IPS-11a (cell line): ENCODE results near the gene IFI27L2.

ENCODE experiments used
- H3K4me3 ChIP-seq: one replicate; pipeline ENCODE4 v1.5.1; 2013; ENCODE audit warnings: low read depth, low read length, control low read depth

Gene IFI27L2

GRCh38 chr14:94103554-94104150, 25.8 kb downstream of the IFI27L2 start:
- no peak overlapping the region for H3K4me3 ChIP-seq

DNA sequence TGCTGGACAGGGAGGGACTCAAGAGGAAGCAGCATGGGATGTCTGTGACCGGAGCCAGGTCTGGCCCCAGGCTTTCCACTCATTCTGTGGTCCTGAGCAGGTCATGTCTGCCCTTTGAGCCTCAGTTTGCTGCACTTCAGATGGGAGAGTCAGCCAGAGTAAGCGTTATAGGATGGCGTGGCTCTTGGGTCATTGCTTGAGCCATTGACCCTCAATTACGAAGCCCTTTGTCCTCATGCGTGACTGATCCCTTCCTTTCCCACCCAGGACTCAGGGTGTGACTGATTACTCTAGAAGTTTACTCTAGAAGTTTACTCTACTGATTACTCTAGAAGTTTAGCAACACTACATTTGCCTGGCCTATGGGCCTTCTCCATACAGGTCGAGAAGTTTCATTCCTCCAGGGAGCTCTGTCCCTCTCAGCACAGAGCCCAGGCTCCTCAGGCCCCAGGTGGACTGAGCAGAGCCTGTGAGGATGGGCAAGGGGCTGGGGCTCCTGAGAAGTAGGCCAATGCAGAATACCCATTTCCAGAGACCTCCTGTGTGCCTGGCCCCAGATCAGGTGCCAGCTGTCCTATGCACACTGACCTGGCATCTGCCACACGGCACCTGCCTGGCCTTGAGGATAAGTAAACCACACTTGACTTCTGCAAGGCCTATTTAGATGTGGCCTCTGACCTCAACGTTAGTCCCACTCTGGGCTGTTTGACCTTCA, 26.5 kb downstream of the IFI27L2 start:
- H3K4me3 ChIP-seq = no peak overlapping the region

DNA sequence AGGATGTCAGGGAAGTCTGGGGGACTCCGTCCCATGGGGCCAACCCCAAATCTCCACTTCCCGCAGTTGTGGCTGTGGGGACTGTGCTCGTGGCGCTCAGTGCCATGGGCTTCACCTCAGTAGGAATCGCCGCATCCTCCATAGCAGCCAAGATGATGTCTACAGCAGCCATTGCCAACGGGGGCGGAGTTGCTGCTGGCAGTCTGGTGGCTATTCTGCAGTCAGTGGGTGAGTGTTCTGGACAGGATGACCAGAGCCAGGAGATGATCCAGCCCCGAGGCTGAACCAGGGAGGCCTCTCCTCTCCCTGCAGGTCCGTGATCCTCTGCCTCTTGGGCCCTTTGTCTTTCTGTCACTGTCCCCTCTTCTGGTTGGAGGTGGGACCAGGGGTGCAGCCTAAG, 27.7 kb downstream of the IFI27L2 start:
- no peak overlapping the region for H3K4me3 ChIP-seq

DNA sequence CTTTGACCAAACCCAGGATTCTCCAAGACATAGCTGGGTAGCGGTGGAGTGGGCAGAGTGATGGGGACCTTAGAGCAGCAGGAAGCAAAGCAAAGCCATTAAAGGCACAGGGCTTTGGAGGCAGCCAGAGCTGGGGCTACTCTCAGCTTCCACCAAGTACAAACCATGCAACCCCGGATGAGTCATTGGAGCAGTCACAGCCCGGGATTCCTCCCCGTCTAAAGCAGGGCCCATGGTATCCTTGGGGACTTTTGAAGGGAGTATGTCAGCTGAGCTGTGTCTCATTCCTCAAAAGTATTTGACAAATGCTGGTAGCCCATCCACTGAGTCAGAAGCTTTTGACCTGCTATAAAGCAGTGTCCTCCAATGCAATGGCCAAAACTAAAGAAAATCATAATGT, 28.6 kb downstream of the IFI27L2 start:
- no peak overlapping the region for H3K4me3 ChIP-seq

DNA sequence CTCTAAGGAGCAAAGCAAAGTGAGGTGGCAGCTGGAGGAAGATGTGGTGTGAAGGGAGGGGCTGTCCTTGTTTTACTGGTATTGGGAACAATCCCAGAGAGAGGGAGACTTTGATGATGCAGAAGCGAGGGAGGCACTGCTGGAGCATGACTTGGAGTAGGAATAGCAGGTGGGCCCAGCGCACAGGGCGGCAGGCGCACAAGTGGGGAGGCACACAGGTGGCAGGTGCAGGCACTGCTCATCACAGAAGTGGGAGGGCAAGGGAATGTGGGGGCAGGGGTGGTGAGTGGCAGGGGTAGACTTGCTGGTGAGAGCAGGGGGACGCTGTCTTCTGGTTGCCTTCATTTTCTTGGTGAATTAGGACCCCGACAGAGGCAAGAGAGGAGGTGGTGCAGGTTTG, 30.4 kb downstream of the IFI27L2 start:
- H3K4me3 ChIP-seq = no peak overlapping the region

DNA sequence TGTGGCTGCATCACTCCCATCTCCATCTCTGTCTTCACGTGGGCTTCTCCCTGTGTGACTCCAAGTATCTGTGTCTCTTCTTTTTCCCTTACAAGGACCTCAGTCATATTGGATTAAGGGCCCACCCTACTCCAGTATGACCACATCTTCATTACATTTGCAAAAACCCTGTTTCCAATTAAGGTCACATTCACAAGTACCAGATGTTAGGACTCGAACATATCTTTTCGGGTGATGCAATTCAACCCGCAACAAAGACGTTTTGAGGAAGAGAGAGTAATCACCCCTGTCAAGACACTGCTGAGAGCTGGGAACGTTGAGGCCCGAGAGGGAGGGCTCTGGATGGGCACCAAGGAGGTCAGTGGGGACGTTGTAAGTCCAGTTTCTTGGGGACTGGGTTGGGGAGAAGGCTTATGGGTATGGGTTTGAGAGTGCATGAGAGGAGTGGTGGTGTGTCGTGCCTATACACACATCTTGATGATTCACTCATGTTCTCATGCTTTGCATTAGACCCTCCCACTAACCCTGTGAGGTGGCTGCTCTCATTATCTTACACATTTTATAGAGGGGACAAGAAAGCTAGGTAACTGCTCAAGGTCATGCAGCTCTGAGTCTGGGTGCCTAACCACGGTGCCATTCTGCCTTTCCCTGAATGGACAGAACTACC, 30.9 kb downstream of the IFI27L2 start:
- no peak overlapping the region for H3K4me3 ChIP-seq

DNA sequence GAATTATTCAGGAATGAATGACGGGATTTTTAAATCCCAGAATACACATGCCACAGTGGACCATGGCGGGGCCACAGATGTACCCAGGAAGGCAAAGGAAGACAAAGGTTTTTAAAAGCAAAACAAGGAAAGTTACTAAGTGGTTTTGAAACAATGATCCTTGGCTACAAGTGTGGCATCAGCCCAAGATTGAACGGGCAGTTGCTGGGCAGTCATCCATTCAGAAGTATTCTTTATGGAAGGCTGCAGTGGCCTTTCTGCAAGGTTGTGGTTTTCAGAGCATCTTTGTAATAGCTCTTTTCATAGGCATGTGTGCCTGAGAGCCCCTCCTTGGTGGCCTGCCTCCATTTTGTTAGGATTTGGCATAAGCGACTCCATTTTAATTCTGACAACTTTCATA, 32.3 kb downstream of the IFI27L2 start:
- H3K4me3 ChIP-seq = no peak overlapping the region

DNA sequence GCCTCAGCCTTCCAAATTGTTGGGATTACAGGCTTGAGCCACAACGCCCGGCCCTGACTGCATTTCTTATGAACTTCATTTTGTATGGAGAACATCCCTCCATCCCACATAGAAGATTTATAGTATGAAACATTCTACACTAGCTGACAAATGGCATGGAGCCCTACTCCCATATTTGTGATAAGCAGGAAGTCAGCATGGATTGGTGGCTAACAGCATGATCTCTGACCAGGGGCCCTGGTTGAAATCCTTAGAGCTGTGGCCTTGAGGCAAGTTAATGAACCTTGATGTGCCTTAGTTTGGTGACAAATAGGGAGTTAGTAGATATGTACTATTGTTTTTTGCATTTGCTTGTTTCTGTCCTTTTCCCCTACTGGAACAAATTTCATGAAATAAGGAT, 36.0 kb downstream of the IFI27L2 start:
- H3K4me3 ChIP-seq = no peak overlapping the region

GRCh38 chr14:94089479-94089878, 39.9 kb downstream of the IFI27L2 start:
- no peak overlapping the region for H3K4me3 ChIP-seq

DNA sequence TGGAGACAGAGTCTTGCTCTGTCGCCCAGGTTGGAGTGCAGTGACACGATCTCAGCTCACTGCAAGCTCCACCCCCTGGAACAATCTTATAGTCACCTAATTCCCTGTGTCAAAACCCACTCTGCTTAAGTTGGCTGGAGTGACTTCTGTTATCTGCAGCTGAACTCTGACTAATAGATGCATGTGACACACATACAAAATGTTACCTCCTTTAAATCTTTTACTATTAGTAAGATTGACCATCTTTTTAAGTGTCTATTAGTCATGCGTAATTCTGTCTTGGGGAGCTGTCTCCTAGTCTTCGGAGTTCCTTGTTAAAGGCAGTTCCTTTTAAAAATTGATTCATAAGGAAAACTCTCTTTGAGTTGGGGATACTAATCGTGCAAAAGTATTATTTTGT, 40.9 kb downstream of the IFI27L2 start:
- H3K4me3 ChIP-seq = no peak overlapping the region

DNA sequence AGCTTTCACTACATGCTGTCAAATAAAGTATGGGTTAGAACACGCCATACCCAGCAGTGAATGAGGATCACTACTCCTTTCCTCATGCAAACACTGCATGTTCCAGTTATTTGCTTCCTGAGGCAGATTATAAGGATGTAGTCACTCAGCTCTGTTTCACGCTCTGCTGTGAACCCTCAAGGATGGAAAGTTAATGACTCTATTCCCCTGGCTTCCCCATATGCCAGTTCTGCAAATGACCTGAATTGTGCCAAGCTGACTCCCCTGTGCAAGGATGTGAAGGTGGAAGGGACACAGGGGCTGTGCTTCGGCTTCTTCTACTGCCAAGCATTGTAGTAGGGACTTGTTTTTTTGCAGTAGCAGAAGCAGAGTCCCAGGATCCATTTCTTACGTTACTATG, 41.5 kb downstream of the IFI27L2 start:
- H3K4me3 ChIP-seq = no peak overlapping the region

DNA sequence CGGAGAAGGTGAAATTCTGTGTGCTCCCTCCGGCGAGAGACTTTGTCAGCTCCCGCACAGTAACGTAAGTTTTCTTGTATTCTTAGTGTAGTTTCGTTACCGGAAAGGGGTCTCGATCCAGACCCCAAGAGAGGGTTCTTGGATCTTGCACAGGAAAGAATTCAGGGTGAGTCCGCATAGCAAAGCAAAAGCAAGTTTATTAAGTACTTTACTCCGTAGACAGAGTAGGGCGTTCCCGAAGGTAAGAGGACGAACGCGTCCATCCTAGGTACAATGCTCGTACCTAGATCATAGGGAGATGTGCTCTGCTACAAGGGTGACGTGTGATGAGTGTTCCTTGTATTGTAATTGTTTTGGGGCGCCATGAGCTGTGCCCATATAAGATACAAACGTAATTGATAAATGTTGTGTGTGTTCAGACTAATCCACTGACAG, 48.0 kb downstream of the IFI27L2 start:
- peak overlapping the region; percentile 92 for H3K4me3 ChIP-seq

GRCh38 chr14:94080621-94081385, 48.6 kb downstream of the IFI27L2 start, which contains the start of the genes DDX24 and IFI27L1:
TSS of gene DDX24 (minus strand) at chr14:94081202. CDS start at chr14:94079742, 1,460 bp downstream.
TSS of gene IFI27L1 (plus strand) at chr14:94081310. CDS start at chr14:94096938, 15,628 bp downstream.
- peak within 1 kb of the TSS; percentile 92 for H3K4me3 ChIP-seq

- peak overlapping the region; percentile 92 for H3K4me3 ChIP-seq
Observed at GRCh38 chr14:94079891-94080620, 49.3 kb downstream of the IFI27L2 start.

GRCh38 chr14:94077823-94078222, 51.6 kb downstream of the IFI27L2 start:
- no peak overlapping the region for H3K4me3 ChIP-seq
